ENCODE results near the gene DNAAF3. TPM values are rescaled to one million over a fixed set of nuclear protein-coding genes. Genes with fewer than 3 reads are reported as not detected.
"Not testable (repeated sequence)": the region's sequence is repeated elsewhere in the genome, so short reads cannot be mapped to it uniquely, and the experiment has no call there.

DNAAF3 gene
- total and polyA plus RNA-seq, 4 experiments from 2014 or later, result 0.93 TPM; not detected in 3

GRCh38 chr19:55158848-55159749, 7.3 kb downstream of the DNAAF3 start:
- Histone ChIP-seq H3K4me3 (ENCODE audit: low read length in 2 of 2) (no peak overlapping the region), H3K36me3 (ENCODE audit: insufficient read depth, low read length) (no peaks in the 10 kb centered on the region), H3K27ac (ENCODE audit: low read depth, low read length) (no peak overlapping the region), H3K4me1 (ENCODE audit: insufficient read depth, low read length) (peaks cover 9% of the 10 kb centered on the region), H3K9me3 (ENCODE audit: control insufficient read depth in 1 of 2, low read length in 2 of 2) (no peaks in the 10 kb centered on the region), H3K27me3 (ENCODE audit: insufficient read depth, low read length) (peaks cover 6% of the 10 kb centered on the region)
- POLR2A ChIA-PET (ENCODE audit: partially characterized antibody), result no interaction called here
- Mint-ChIP-seq H3K27ac (peak overlapping the region in 2 of 7 donors; percentile 25 to 35), H3K9me3 (peaks cover 0 to 3% (median 0%) of the 10 kb centered on the region in 8 donors), H3K36me3 (no peaks in the 10 kb centered on the region), H3K4me1 (peaks cover 5 to 16% (median 12%) of the 10 kb centered on the region in 4 donors), H3K4me3 (no peak overlapping the region), H3K27me3 (peaks cover 17 to 30% of the 10 kb centered on the region in 2 donors)
- intact Hi-C loops (cut with micrococcal nuclease), result no loop called here
- no peak for DNase-seq
- CTCF ChIA-PET (ENCODE audit: partially characterized antibody), result interaction anchor here (0.5 to 2.8 kb wide), 5 partner anchors 16 to 393 kb away, joined by 3 to 16 read pairs (median 5); no protein-coding TSS in a partner anchor

GRCh38 chr19:55158423-55158822, 8.0 kb downstream of the DNAAF3 start:
- Histone ChIP-seq H3K4me1 (ENCODE audit: insufficient read depth, low read length) (peaks cover 13% of the 10 kb centered on the region), H3K9me3 (ENCODE audit: control insufficient read depth in 1 of 2, low read length in 2 of 2) (no peaks in the 10 kb centered on the region), H3K27ac (ENCODE audit: low read depth, low read length) (no peak overlapping the region), H3K4me3 (ENCODE audit: low read length in 2 of 2) (no peak overlapping the region), H3K36me3 (ENCODE audit: insufficient read depth, low read length) (no peaks in the 10 kb centered on the region), H3K27me3 (ENCODE audit: insufficient read depth, low read length) (peaks cover 6% of the 10 kb centered on the region)
- H3K9me3 Mint-ChIP-seq, result peaks cover 0 to 8% (median 0%) of the 10 kb centered on the region in 8 donors
- POLR2A ChIA-PET (ENCODE audit: partially characterized antibody), result no interaction called here
- intact Hi-C loops (cut with micrococcal nuclease), result no loop called here
- no peak for DNase-seq
- no peaks in the 10 kb centered on the region for H3K36me3 Mint-ChIP-seq
- CTCF ChIA-PET (ENCODE audit: partially characterized antibody), result interaction anchor here (0.5 to 2.8 kb wide), 3 partner anchors 15 to 394 kb away, joined by 4 to 16 read pairs (median 5); no protein-coding TSS in a partner anchor
- peaks cover 10 to 22% (median 16%) of the 10 kb centered on the region in 4 donors for H3K4me1 Mint-ChIP-seq
- H3K27me3 Mint-ChIP-seq, result peaks cover 13 to 24% of the 10 kb centered on the region in 2 donors
- H3K27ac Mint-ChIP-seq, result peak overlapping the region in 2 of 7 donors; percentile 25 to 35
- no peak overlapping the region for H3K4me3 Mint-ChIP-seq

GRCh38 chr19:55157064-55157908, 9.1 kb downstream of the DNAAF3 start, which contains the start of gene TNNI3:
Gene TNNI3 (minus strand): TSS chr19:55157732. CDS start chr19:55157589, 143 bp downstream.
- H3K36me3 ChIP-seq (ENCODE audit: insufficient read depth, low read length), result no peaks in the 10 kb centered on the region
- peak within 1 kb of the TSS in 1 of 7 donors; percentile 25 for H3K27ac Mint-ChIP-seq
- peaks cover 10 to 23% (median 18%) of the 10 kb centered on the region in 4 donors for H3K4me1 Mint-ChIP-seq
- intact Hi-C loops (cut with micrococcal nuclease), result no loop called here
- H3K4me3 Mint-ChIP-seq, result peak within 1 kb of the TSS in 3 of 8 donors; percentile 36 to 69 (median 62)
- no peaks in the 10 kb centered on the region for H3K9me3 ChIP-seq (ENCODE audit: control insufficient read depth in 1 of 2, low read length in 2 of 2)
- H3K4me1 ChIP-seq (ENCODE audit: insufficient read depth, low read length), result peaks cover 13% of the 10 kb centered on the region
- peaks cover 6% of the 10 kb centered on the region for H3K27me3 ChIP-seq (ENCODE audit: insufficient read depth, low read length)
- CTCF ChIA-PET (ENCODE audit: partially characterized antibody), result no interaction called here
- H3K9me3 Mint-ChIP-seq, result peaks cover 0 to 8% (median under 1%) of the 10 kb centered on the region in 8 donors
- peaks cover 13 to 24% of the 10 kb centered on the region in 2 donors for H3K27me3 Mint-ChIP-seq
- no peaks in the 10 kb centered on the region for H3K36me3 Mint-ChIP-seq
- DNase-seq, result peak in 1 of 5 donors; percentile 31
- POLR2A ChIA-PET (ENCODE audit: partially characterized antibody), result no interaction called here
- no peak within 1 kb of the TSS for H3K27ac ChIP-seq (ENCODE audit: low read depth, low read length)
- H3K4me3 ChIP-seq (ENCODE audit: low read length in 2 of 2), result no peak within 1 kb of the TSS

- H3K9me3 Mint-ChIP-seq, result peaks cover 0 to 9% (median 5%) of the 10 kb centered on the region in 8 donors
- peak overlapping the region in 6 of 8 donors; percentile 31 to 69 (median 58) for H3K4me3 Mint-ChIP-seq
- Histone ChIP-seq H3K4me3 (ENCODE audit: low read length in 2 of 2) (no peak overlapping the region), H3K9me3 (ENCODE audit: control insufficient read depth in 1 of 2, low read length in 2 of 2) (peaks cover 0 to 5% of the 10 kb centered on the region in 2 donors), H3K27ac (ENCODE audit: low read depth, low read length) (no peak overlapping the region), H3K27me3 (ENCODE audit: insufficient read depth, low read length) (peaks cover 6% of the 10 kb centered on the region), H3K36me3 (ENCODE audit: insufficient read depth, low read length) (no peaks in the 10 kb centered on the region), H3K4me1 (ENCODE audit: insufficient read depth, low read length) (peaks cover 13% of the 10 kb centered on the region)
- no peaks in the 10 kb centered on the region for H3K36me3 Mint-ChIP-seq
- peaks cover 12 to 24% of the 10 kb centered on the region in 2 donors for H3K27me3 Mint-ChIP-seq
- DNase-seq, result peak in 1 of 5 donors; percentile 18
- POLR2A ChIA-PET (ENCODE audit: partially characterized antibody), result no interaction called here
- intact Hi-C loops (cut with micrococcal nuclease), result no loop called here
- H3K27ac Mint-ChIP-seq, result no peak overlapping the region
- CTCF ChIA-PET (ENCODE audit: partially characterized antibody), result no interaction called here
- peaks cover 13 to 32% (median 25%) of the 10 kb centered on the region in 4 donors for H3K4me1 Mint-ChIP-seq
Observed at GRCh38 chr19:55156202-55157063, 10.0 kb downstream of the DNAAF3 start.

GRCh38 chr19:55155784-55156183, 10.6 kb downstream of the DNAAF3 start:
- H3K4me3 ChIP-seq (ENCODE audit: low read length in 2 of 2); H3K27ac ChIP-seq (ENCODE audit: low read depth, low read length); POLR2A ChIA-PET (ENCODE audit: partially characterized antibody); H3K27me3 ChIP-seq (ENCODE audit: insufficient read depth, low read length); intact Hi-C loops (cut with micrococcal nuclease); H3K36me3 ChIP-seq (ENCODE audit: insufficient read depth, low read length); H3K27ac Mint-ChIP-seq; DNase-seq; H3K36me3 Mint-ChIP-seq; CTCF ChIA-PET (ENCODE audit: partially characterized antibody); H3K9me3 ChIP-seq (ENCODE audit: control insufficient read depth in 1 of 2, low read length in 2 of 2): not testable (repeated sequence)
- Mint-ChIP-seq H3K27me3 (peaks cover 12 to 24% of the 10 kb centered on the region in 2 donors), H3K9me3 (peaks cover 0 to 11% (median 6%) of the 10 kb centered on the region in 8 donors), H3K4me3 (peak overlapping the region in 2 of 8 donors; percentile 31 to 59), H3K4me1 (peaks cover 13 to 35% (median 27%) of the 10 kb centered on the region in 4 donors)
- peaks cover 13% of the 10 kb centered on the region for H3K4me1 ChIP-seq (ENCODE audit: insufficient read depth, low read length)

- Mint-ChIP-seq H3K4me3 (peak overlapping the region in 5 of 8 donors; percentile 17 to 59 (median 46)), H3K9me3 (peaks cover 0 to 11% (median 5%) of the 10 kb centered on the region in 8 donors), H3K27me3 (peaks cover 11 to 24% of the 10 kb centered on the region in 2 donors), H3K4me1 (peaks cover 16 to 35% (median 23%) of the 10 kb centered on the region in 4 donors), H3K27ac (peak overlapping the region in 2 of 7 donors; percentile 42 to 74), H3K36me3 (no peaks in the 10 kb centered on the region)
- Histone ChIP-seq H3K4me1 (ENCODE audit: insufficient read depth, low read length) (peaks cover 13% of the 10 kb centered on the region), H3K36me3 (ENCODE audit: insufficient read depth, low read length) (no peaks in the 10 kb centered on the region), H3K9me3 (ENCODE audit: control insufficient read depth in 1 of 2, low read length in 2 of 2) (peaks cover 0 to 5% of the 10 kb centered on the region in 2 donors), H3K4me3 (ENCODE audit: low read length in 2 of 2) (no peak overlapping the region), H3K27me3 (ENCODE audit: insufficient read depth, low read length) (peaks cover 6% of the 10 kb centered on the region), H3K27ac (ENCODE audit: low read depth, low read length) (no peak overlapping the region)
- ChIA-PET POLR2A (ENCODE audit: partially characterized antibody) (no interaction called here), CTCF (ENCODE audit: partially characterized antibody) (interaction anchor here (0.6 to 1.2 kb wide), 3 partner anchors 13 to 471 kb away, joined by 3 read pairs; partner anchors contain the start of gene ZNF784)
- intact Hi-C loops (cut with micrococcal nuclease), result no loop called here
- no peak for DNase-seq
Observed at GRCh38 chr19:55153652-55154264, 12.7 kb downstream of the DNAAF3 start.
